HepG2 (cell line): ENCODE results near the gene CKB. TPM values are rescaled to one million over a fixed set of nuclear protein-coding genes. Genes with fewer than 3 reads are reported as not detected.
A peak's percentile ranks its signal among the peaks of the same experiment; 100 is the strongest.

ENCODE experiments used
- AGO2 ChIP-seq: fragments of 200-400 bp; formaldehyde crosslinking; optimal IDR thresholded peaks from 2 replicates; pipeline ENCODE3; 2017; ENCODE audit warnings: mild to moderate bottlenecking, low read depth, low read length, moderate library complexity
- ARHGAP35 ChIP-seq: sonication (generic); formaldehyde crosslinking; IDR thresholded peaks from 2 replicates; pipeline ENCODE4 v1.9.0; 2022; ENCODE audit warnings: mild to moderate bottlenecking, inconsistent platforms, moderate library complexity, missing genetic modification reagents, borderline replicate concordance
- ATF7-NPFF ChIP-seq: sonication (generic); formaldehyde crosslinking; IDR thresholded peaks from 2 replicates; pipeline ENCODE4 v1.8.1; 2023; ENCODE audit warnings: mild to moderate bottlenecking, low read depth, missing genetic modification reagents, moderate library complexity
- DR1 ChIP-seq: sonication (generic); formaldehyde crosslinking; IDR thresholded peaks from 2 replicates; pipeline ENCODE4 v1.8.0; 2021; ENCODE audit warnings: mild to moderate bottlenecking, missing genetic modification reagents, inconsistent platforms
- MTF2 ChIP-seq: sonication (generic); formaldehyde crosslinking; IDR thresholded peaks from 2 replicates; pipeline ENCODE4 v1.5.0; 2020; ENCODE audit warnings: missing genetic modification reagents, borderline replicate concordance
- MXD4 ChIP-seq: IDR thresholded peaks from 2 replicates; pipeline ENCODE4 v1.6.1; 2016; ENCODE audit warnings: mild to moderate bottlenecking, missing biosample characterization, missing genetic modification reagents
- SP5 ChIP-seq: IDR thresholded peaks from 2 replicates; pipeline ENCODE4 v1.6.1; 2016; ENCODE audit warnings: low read depth, borderline replicate concordance
- ZFX ChIP-seq: sonication (generic); formaldehyde crosslinking; IDR thresholded peaks from 2 replicates; pipeline ENCODE4 v1.4.0; 2020; ENCODE audit warnings: mild to moderate bottlenecking, low read depth, missing genetic modification reagents, moderate library complexity
- ZNF484 ChIP-seq: sonication (generic); formaldehyde crosslinking; IDR thresholded peaks from 2 replicates; pipeline ENCODE4 v1.5.1; 2020; ENCODE audit warnings: mild to moderate bottlenecking, low read depth, missing genetic modification reagents, borderline replicate concordance
- ZNF772 ChIP-seq: sonication (generic); formaldehyde crosslinking; IDR thresholded peaks from 2 replicates; pipeline ENCODE4 v1.5.0; 2020; ENCODE audit warnings: mild to moderate bottlenecking, missing genetic modification reagents
- polyA plus RNA-seq, 8 experiments: library from polyadenylated mRNA; depleted of rRNA in 3 of 8; stranded (reverse) in 7 of 8; unstranded in 1 of 8; fragments of >200 nt; fragmentation: Illumina TruSeq in 4 of 8; extraction: Trizol in 4 of 8; gene quantifications; 2 replicates each; pipeline versions ENCODE4 v1.2.1 to v1.2.3, GENCODE V29; 2011 to 2016; ENCODE audit warnings: low read depth in 4 of 8, missing spikeins in 1 of 8, mixed read lengths in 1 of 8; ENCODE audit not compliant: insufficient read depth in 1 of 8
- total RNA-seq, 5 experiments: library from RNA; depleted of rRNA; stranded (reverse); fragments of >200 nt; fragmentation: Illumina TruSeq; extraction: Trizol; gene quantifications; 2 replicates each; pipeline ENCODE4 v1.2.3, GENCODE V29; 2016; ENCODE audit warnings: low read depth in 1 of 5
- TF ChIP-seq, protein P1 (sequence below): sonication (generic); formaldehyde crosslinking; IDR thresholded peaks from 2 replicates; pipeline ENCODE4 v1.9.0; 2021; ENCODE audit warnings: missing genetic modification reagents, borderline replicate concordance
- TF ChIP-seq, protein P2 (sequence below): sonication (generic); formaldehyde crosslinking; IDR thresholded peaks from 2 replicates; pipeline ENCODE4 v1.4.0; 2020; ENCODE audit warnings: missing genetic modification reagents, low read depth, mild to moderate bottlenecking, borderline replicate concordance
- TF ChIP-seq, protein P3 (sequence below): sonication (generic); formaldehyde crosslinking; IDR thresholded peaks from 2 replicates; pipeline ENCODE4 v1.5.1; 2020; ENCODE audit warnings: mild to moderate bottlenecking, moderate library complexity, missing genetic modification reagents
- TF ChIP-seq, protein P4 (sequence below): sonication (generic); formaldehyde crosslinking; IDR thresholded peaks from 2 replicates; pipeline ENCODE4 v1.5.0; 2020; ENCODE audit warnings: mild to moderate bottlenecking, missing genetic modification reagents
- TF ChIP-seq, protein P5 (sequence below): sonication (generic); formaldehyde crosslinking; IDR thresholded peaks from 2 replicates; pipeline ENCODE4 v1.4.0; 2020; ENCODE audit warnings: missing genetic modification reagents

Gene CKB
- total and polyA plus RNA-seq, 2 of the 13 experiments (the other 11 are each of a cell fraction or from before 2014, with no cell fraction given): 82.3 to 217 TPM

DNA sequence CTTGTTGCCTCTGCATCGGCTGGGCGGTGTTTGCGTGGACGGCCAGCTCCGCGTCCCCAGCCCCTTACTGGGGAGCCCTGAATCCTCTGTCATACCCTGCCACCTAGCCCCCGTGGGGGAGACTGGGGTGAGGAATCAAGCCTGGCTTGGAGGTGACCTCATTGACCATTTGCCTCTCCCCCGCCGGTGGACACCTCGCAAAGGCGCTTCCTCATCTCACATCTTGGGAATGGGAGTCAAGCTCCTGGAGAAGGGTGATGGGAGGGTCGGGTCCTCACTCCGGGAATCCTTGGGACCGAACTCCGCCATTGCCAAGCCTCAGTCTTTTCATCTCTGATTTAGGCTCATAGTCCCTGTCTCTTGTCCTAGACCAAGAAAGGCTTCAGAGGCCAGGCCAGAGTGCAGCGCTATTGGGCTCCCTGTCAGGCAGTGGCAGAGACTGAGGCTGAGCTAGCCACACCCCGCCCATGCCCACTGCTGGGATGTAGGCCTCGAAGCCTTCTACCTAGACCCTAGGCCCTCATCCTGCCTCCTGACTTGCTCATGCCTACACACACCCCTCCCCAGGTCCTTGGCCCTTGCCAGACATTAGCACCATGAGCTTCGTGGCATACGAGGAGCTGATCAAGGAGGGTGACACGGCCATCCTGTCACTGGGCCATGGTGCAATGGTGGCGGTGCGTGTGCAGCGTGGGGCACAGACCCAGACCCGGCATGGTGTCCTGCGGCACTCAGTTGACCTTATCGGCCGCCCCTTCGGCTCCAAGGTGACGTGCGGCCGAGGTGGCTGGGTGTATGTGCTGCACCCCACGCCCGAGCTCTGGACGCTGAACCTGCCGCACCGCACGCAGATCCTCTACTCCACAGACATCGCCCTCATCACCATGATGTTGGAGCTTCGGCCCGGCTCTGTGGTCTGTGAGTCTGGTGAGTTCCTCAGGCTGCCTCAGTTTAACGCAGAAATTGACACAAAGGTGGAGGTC, 7.0 kb upstream of the CKB start (continued):
- TF ChIP-seq, protein P1, sequence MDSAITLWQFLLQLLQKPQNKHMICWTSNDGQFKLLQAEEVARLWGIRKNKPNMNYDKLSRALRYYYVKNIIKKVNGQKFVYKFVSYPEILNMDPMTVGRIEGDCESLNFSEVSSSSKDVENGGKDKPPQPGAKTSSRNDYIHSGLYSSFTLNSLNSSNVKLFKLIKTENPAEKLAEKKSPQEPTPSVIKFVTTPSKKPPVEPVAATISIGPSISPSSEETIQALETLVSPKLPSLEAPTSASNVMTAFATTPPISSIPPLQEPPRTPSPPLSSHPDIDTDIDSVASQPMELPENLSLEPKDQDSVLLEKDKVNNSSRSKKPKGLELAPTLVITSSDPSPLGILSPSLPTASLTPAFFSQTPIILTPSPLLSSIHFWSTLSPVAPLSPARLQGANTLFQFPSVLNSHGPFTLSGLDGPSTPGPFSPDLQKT (CRISPR knock-in tag): no peak
- TF ChIP-seq ZFX: peak; percentile 26; the same call in 1 of the 2 replicates
- TF ChIP-seq, protein P2, sequence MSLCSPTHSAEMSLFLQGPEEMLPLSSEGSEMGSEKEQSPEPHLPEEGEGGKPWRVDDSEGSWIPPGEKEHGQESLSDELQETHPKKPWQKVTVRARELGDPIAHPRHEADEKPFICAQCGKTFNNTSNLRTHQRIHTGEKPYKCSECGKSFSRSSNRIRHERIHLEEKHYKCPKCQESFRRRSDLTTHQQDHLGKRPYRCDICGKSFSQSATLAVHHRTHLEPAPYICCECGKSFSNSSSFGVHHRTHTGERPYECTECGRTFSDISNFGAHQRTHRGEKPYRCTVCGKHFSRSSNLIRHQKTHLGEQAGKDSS (CRISPR knock-in tag): 0 out of 2 replicates have a peak, but pooled peaks have one; percentile 32
- peak; percentile 50; the same call in 1 of the 2 replicates for TF ChIP-seq ZNF772
- TF ChIP-seq, protein P3, sequence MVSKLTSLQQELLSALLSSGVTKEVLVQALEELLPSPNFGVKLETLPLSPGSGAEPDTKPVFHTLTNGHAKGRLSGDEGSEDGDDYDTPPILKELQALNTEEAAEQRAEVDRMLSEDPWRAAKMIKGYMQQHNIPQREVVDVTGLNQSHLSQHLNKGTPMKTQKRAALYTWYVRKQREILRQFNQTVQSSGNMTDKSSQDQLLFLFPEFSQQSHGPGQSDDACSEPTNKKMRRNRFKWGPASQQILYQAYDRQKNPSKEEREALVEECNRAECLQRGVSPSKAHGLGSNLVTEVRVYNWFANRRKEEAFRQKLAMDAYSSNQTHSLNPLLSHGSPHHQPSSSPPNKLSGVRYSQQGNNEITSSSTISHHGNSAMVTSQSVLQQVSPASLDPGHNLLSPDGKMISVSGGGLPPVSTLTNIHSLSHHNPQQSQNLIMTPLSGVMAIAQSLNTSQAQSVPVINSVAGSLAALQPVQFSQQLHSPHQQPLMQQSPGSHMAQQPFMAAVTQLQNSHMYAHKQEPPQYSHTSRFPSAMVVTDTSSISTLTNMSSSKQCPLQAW (CRISPR knock-in tag): peak; percentile 17; the same call in 1 of the 2 replicates
- no peak for TF ChIP-seq ZNF484 (CRISPR knock-in tag)
- TF ChIP-seq, protein P4, sequence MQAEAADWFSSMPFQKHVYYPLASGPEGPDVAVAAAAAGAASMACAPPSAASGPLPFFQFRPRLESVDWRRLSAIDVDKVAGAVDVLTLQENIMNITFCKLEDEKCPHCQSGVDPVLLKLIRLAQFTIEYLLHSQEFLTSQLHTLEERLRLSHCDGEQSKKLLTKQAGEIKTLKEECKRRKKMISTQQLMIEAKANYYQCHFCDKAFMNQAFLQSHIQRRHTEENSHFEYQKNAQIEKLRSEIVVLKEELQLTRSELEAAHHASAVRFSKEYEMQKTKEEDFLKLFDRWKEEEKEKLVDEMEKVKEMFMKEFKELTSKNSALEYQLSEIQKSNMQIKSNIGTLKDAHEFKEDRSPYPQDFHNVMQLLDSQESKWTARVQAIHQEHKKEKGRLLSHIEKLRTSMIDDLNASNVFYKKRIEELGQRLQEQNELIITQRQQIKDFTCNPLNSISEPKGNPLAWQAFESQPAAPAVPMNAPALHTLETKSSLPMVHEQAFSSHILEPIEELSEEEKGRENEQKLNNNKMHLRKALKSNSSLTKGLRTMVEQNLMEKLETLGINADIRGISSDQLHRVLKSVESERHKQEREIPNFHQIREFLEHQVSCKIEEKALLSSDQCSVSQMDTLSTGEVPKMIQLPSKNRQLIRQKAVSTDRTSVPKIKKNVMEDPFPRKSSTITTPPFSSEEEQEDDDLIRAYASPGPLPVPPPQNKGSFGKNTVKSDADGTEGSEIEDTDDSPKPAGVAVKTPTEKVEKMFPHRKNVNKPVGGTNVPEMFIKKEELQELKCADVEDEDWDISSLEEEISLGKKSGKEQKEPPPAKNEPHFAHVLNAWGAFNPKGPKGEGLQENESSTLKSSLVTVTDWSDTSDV: 0 out of 2 replicates have a peak, but pooled peaks have one; percentile 25
- no peak for TF ChIP-seq ATF7-NPFF (CRISPR knock-in tag)
- TF ChIP-seq, protein P5, sequence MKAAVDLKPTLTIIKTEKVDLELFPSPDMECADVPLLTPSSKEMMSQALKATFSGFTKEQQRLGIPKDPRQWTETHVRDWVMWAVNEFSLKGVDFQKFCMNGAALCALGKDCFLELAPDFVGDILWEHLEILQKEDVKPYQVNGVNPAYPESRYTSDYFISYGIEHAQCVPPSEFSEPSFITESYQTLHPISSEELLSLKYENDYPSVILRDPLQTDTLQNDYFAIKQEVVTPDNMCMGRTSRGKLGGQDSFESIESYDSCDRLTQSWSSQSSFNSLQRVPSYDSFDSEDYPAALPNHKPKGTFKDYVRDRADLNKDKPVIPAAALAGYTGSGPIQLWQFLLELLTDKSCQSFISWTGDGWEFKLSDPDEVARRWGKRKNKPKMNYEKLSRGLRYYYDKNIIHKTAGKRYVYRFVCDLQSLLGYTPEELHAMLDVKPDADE: no peak
- 0 out of 2 replicates have a peak, but pooled peaks have one; percentile 13 for TF ChIP-seq MTF2 (CRISPR knock-in tag)
- TF ChIP-seq DR1 (CRISPR knock-in tag): no peak
- TF ChIP-seq ARHGAP35 (CRISPR knock-in tag): 0 out of 2 replicates have a peak, but pooled peaks have one; percentile 1
- peak; percentile 13; the same call in 1 of the 2 replicates for TF ChIP-seq MXD4 (CRISPR knock-in tag)
- peak; percentile 24 for TF ChIP-seq AGO2
- TF ChIP-seq SP5 (CRISPR knock-in tag): no peak
